GM12878 (cell line): Measurements from ENCODE around the gene TET3. TPM values are rescaled to one million over a fixed set of nuclear protein-coding genes. Genes with fewer than 3 reads are reported as not detected.
A peak's percentile ranks its signal among the peaks of the same experiment; 100 is the strongest.

Experiments
- ATAC-seq: fragments of 200-7000 bp; cut with Tn5 transposase; 3 replicates; pipeline ENCODE4 v1.9.1; 2020; ENCODE audit warnings: mild to moderate bottlenecking, moderate library complexity
- BruUV-seq: library from RNA; stranded (reverse); fragments of 400-500 nt; replicated peaks from 2 replicates; lab custom pipeline; 2021; lab: Mats Ljungman, UMichigan
- CTCF ChIA-PET: fragments of 300-600 bp; sonication (Branson Sonifier 250); formaldehyde crosslinking; extraction: SDS; loops from one replicate; lab custom pipeline; 2021; ENCODE audit warnings: inconsistent platforms; lab: Yijun Ruan, JAX
- POLR2A ChIA-PET: fragments of 350-600 bp; formaldehyde crosslinking; extraction: SDS; loops from one replicate; lab custom pipeline; 2021; ENCODE audit warnings: inconsistent platforms; lab: Charles Lee
- RAD21 ChIA-PET: fragments of 300-600 bp; sonication (Branson Sonifier 250); formaldehyde crosslinking; loops from one replicate; lab custom pipeline; 2023; ENCODE audit warnings: antibody characterized with exemption; ENCODE audit not compliant: unreplicated experiment; lab: Charles Lee
- SMC1A ChIA-PET: fragments of 300-600 bp; sonication (Branson Sonifier 250); formaldehyde crosslinking; loops from one replicate; lab custom pipeline; 2023; ENCODE audit not compliant: unreplicated experiment, uncharacterized antibody; lab: Charles Lee
- DNase-seq: peaks from one replicate; pipeline ENCODE4 v3.0.0-alpha.2; 2011; ENCODE audit warnings: low read depth, low spot score
- FAIRE-seq: peaks from 3 replicates; lab custom pipeline; 2011; peaks lifted over from hg19 to GRCh38; lab: Jason Lieb, UNC
- H2AFZ ChIP-seq: 2 replicates; pipeline ENCODE4 v1.6.0; 2011; ENCODE audit warnings: low read depth, low read length, control low read depth; ENCODE audit not compliant: control insufficient read depth
- H3K27ac ChIP-seq: 2 replicates; pipeline ENCODE4 v1.5.1; 2011; ENCODE audit warnings: control low read depth; ENCODE audit not compliant: control insufficient read depth, insufficient read depth
- H3K27me3 ChIP-seq, 2 experiments: replicated peaks in 1 of 2; 2 replicates each; pipeline versions ENCODE4 v1.6.0 to v1.6.1; 2011; ENCODE audit warnings: low read length in 1 of 2; ENCODE audit not compliant: control insufficient read depth in 2 of 2, insufficient read depth in 2 of 2
- H3K36me3 ChIP-seq, 2 experiments: 2 replicates each; pipeline ENCODE4 v1.5.1; 2011; ENCODE audit warnings: low read length in 1 of 2; ENCODE audit not compliant: control insufficient read depth in 2 of 2, insufficient read depth in 2 of 2
- H3K4me1 ChIP-seq: 2 replicates; pipeline ENCODE4 v1.6.1; 2011; ENCODE audit warnings: mild to moderate bottlenecking, low read length, moderate library complexity, mixed read lengths; ENCODE audit not compliant: control insufficient read depth, insufficient read depth
- H3K4me2 ChIP-seq: 2 replicates; pipeline ENCODE4 v1.6.0; 2011; ENCODE audit warnings: control low read depth; ENCODE audit not compliant: control insufficient read depth, insufficient read depth
- H3K4me3 ChIP-seq: fragments of 200-600 bp; sonication (generic); 2 replicates; pipeline ENCODE4 v1.5.1; 2016
- H3K79me2 ChIP-seq: 2 replicates; pipeline ENCODE4 v1.6.0; 2011; ENCODE audit warnings: low read length; ENCODE audit not compliant: control insufficient read depth, insufficient read depth
- H3K9ac ChIP-seq: 2 replicates; pipeline ENCODE4 v1.8.0; 2011; ENCODE audit warnings: low read length, control low read depth, mixed read lengths; ENCODE audit not compliant: control insufficient read depth, insufficient read depth
- H3K9me3 ChIP-seq: replicated peaks from 3 replicates; pipeline ENCODE4 v1.5.1; 2011; ENCODE audit warnings: mild to moderate bottlenecking, low read length; ENCODE audit not compliant: control insufficient read depth, insufficient read depth
- H4K20me1 ChIP-seq: 2 replicates; pipeline ENCODE4 v1.6.0; 2011; ENCODE audit not compliant: control insufficient read depth, insufficient read depth
- DPF2 ChIP-seq: fragments of 450-650 bp; IDR thresholded peaks from 2 replicates; pipeline ENCODE4 v1.6.1; 2017; ENCODE audit warnings: mild to moderate bottlenecking
- EED ChIP-seq: sonication (generic); IDR thresholded peaks from 2 replicates; pipeline ENCODE4 v1.6.1; 2016; ENCODE audit warnings: antibody characterized with exemption, low read depth
- MTA3 ChIP-seq: IDR thresholded peaks from 2 replicates; pipeline ENCODE4 v1.6.1; 2012; ENCODE audit warnings: low read length, inconsistent platforms, borderline replicate concordance
- RCOR1 ChIP-seq: conservative IDR thresholded peaks from 2 replicates; pipeline ENCODE4 v1.6.1; 2012; ENCODE audit warnings: low read depth, low read length, improper control_type of control experiment
- WGBS: methylation state at CpG from one replicate; pipeline ENCODE4 v1.1.6; 2016; ENCODE audit warnings: low lambda C conversion rate; ENCODE audit not compliant: insufficient replicate concordance, insufficient coverage; ENCODE audit errors: missing lambda C conversion rate; 5-methylcytosine and 5-hydroxymethylcytosine counted together
- in situ Hi-C: fragments of 300-500 bp; cut with MboI; formaldehyde crosslinking; loops from 9 replicates; pipeline ENCODE4 v1.14.3; 2018; ENCODE audit warnings: mixed read lengths
- intact Hi-C: fragments of 100-400 bp; cut with micrococcal nuclease; formaldehyde crosslinking; loops from one replicate; pipeline ENCODE4 v1.14.2; 2022; ENCODE audit not compliant: unreplicated experiment
- polyA plus RNA-seq, 11 experiments: library from polyadenylated mRNA; depleted of rRNA in 4 of 11; unstranded in 6 of 11; stranded (reverse) in 5 of 11; fragments of >200 nt; fragmentation: Nextera tagmentation in 4 of 11; fragmentation: Illumina TruSeq in 1 of 11; extraction: Ambion mirVana in 4 of 11; extraction: Trizol in 1 of 11; gene quantifications; 1 replicate in 1 of 11; 2 replicates in 10 of 11; pipeline versions ENCODE4 v1.2.1 to v1.2.3, GENCODE V29; 2011 to 2016; ENCODE audit warnings: inconsistent platforms in 2 of 11, missing spikeins in 2 of 11, low read depth in 1 of 11
- total RNA-seq, 4 experiments: library from RNA; depleted of rRNA in 3 of 4; stranded (reverse); fragments of >200 nt in 3 of 4; fragmentation: Illumina TruSeq in 1 of 4; extraction: Trizol in 1 of 4; gene quantifications; 2 replicates each; pipeline versions ENCODE4 v1.2.1 to v1.2.3, GENCODE V29; 2013 to 2021

TET3 gene
- total and polyA plus RNA-seq, 10 of the 15 experiments (the other 5 are each of a cell fraction or from before 2014, with no cell fraction given): 0.77 to 25.9 (median 8.5) TPM

DNA sequence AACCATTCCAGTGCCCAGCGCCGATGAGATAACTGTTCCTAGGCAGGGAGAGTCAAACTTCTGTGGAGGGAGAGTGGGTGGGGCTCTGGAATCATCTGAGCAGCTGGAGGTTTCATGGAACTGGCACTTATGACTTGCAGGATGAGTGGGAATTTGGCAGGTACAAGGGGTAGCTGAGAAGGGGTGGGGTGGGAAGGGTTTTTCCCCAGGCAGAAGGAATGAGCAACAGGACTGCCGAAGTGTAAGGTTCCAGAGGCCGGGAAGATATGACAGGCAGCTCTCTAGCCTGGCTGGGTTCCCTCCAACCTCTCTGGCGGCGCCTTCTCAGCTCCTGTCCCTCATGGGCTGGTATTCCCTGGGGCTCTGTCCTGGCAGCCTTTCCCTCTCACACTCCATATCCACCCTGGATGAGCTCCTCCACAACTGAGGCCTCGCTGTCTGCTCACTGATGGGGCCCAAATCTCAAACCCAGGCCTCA is 2.5 kb upstream of the TET3 start:
- peaks cover 68% of the 10 kb centered on the region for H3K79me2 ChIP-seq
- no peaks in the 10 kb centered on the region for H3K27me3 ChIP-seq
- no peak overlapping the region; the same call in 1 of the 2 replicates for H3K27ac ChIP-seq
- ATAC-seq: no peak
- in situ Hi-C loops: no loop called here
- ChIA-PET SMC1A (interaction anchor here (0.6 to 1.7 kb wide), 7 partner anchors 10 to 201 kb away, joined by 3 to 6 read pairs (median 3); partner anchors contain the start of gene DGUOK), RAD21 (interaction anchor here (0.7 to 4.4 kb wide), 3 partner anchors 11 to 74 kb away, joined by 3 to 23 read pairs (median 3); no protein-coding TSS in a partner anchor), CTCF (interaction anchor here (0.6 to 1.8 kb wide), 5 partner anchors 11 to 159 kb away, joined by 3 to 7 read pairs (median 3); no protein-coding TSS in a partner anchor), POLR2A (interaction anchor here (0.5 to 3.6 kb wide), 5 partner anchors 11 to 229 kb away, joined by 3 to 19 read pairs (median 4); partner anchors contain the start of gene STAMBP)
- TF ChIP-seq RCOR1 (no peak), MTA3 (peak; percentile 12; the same call in 1 of the 2 replicates), EED (0 out of 2 replicates have a peak, but pooled peaks have one; percentile 10), DPF2 (no peak)
- H3K4me1 ChIP-seq: peaks cover 20% of the 10 kb centered on the region
- H3K36me3 ChIP-seq: peaks cover 0 to 3% of the 10 kb centered on the region in 2 experiments; a peak in 1 of 4 replicates
- FAIRE-seq: no peak
- H3K4me3 ChIP-seq: peak overlapping the region; percentile 73; the same call in 1 of the 2 replicates
- peak overlapping the region; percentile 89; the same call in 1 of the 2 replicates for H3K4me2 ChIP-seq
- intact Hi-C loops: loop anchor here (2.0 to 10.0 kb wide), 2 partner anchors 55 to 157 kb away; partner anchors contain the start of genes DGUOK and STAMBP
- BruUV-seq: no TSS peak
- 98% methylated on average over 6 of the region's 7 CpGs for WGBS
- H3K9ac ChIP-seq: no peak overlapping the region; the same call in 1 of the 2 replicates
- no peak for DNase-seq
- no peak overlapping the region for H2AFZ ChIP-seq
- peaks cover 4% of the 10 kb centered on the region; the same call in 1 of the 2 replicates for H4K20me1 ChIP-seq
- no peaks in the 10 kb centered on the region for H3K9me3 ChIP-seq
